A549 treated with RU486 at 1 μM for 4 hours (cell line): ENCODE results near the gene FNDC8. TPM values are rescaled to one million over a fixed set of nuclear protein-coding genes. Genes with fewer than 3 reads are reported as not detected.

Source experiments
- total RNA-seq: library from RNA; stranded (reverse); fragments of 200-300 nt; extraction: Qiagen RNA extraction; gene quantifications from 5 replicates; pipeline ENCODE4 v1.2.3, GENCODE V29; 2022; ENCODE audit warnings: low read depth

Gene FNDC8
- 0.07 TPM in 1 of 5 replicates, not detected in the others for total RNA-seq

DNA sequence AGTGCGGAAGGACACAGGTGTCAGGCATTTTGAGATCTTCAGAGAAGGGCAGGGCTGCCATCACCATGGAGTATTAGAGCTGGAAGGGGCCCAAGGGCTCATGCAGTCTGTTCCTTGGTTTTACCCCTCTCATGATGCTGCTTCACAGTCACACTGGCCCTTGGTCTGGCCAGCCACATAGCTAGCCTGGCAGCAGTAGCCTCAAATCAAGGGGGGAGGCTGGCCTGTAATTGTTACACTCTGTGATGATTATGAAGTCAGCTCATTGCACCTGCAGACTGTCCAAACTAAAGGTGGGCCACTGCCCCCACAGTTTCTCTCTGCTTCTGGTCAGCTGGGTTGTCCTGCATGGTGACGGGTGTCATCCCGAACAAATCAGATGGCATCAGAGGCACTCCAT, at the start of gene FNDC8:
Gene FNDC8, plus strand, starts transcription at position 301 of the 400 bp plus-strand sequence. Its CDS starts 79 bp downstream, at position 380.

DNA sequence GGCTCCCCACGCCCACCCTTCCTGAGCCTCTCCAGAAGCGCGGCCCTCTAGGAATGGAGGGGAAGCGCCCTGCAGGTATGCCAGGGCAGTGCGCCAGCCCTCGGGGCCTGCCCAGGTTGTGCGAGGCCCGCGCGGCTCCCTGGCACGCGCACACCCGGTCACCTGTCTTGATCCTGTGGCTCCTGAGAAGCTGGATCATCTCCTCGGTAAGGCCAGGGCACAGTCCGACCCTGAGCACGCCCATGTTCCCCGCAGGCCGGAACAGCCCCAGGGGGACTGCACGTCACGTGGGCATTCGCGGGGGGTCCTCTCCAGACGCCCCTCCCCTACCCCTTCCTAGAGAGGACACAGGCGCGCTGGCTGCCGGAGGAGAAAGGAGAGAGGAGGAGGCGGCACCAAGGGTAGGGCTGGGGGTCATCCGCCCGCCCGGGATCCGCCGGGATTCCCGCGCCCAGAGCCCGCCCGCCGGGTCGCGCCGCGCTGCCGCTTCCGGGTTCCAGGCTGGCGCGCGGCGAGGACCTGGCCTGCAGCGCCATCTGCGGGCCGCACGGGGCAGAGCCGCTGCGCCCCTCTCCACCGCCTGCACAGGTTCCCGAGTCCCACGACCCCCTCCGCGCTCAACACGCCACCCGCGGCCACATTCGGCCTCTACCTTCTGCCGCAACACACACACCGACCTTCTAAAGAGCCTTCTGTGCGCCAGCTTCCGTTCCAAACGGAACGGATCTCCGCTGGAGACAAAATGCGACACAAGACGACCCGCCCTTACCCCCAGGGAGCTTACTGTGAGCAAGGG, 1.8 kb upstream of the FNDC8 start, which contains the start of gene RAD51D:
Gene RAD51D, minus strand, starts transcription at position 491 of the 796 bp plus-strand sequence. Its CDS starts 247 bp downstream, at position 244.

GRCh38 chr17:35141681-35142466, 20.5 kb downstream of the FNDC8 start, which contains the start of gene NLE1:
Gene NLE1, minus strand, starts transcription at chr17:35142303. Its CDS starts 28 bp downstream, at chr17:35142275.

GRCh38 chr17:35147375-35147905, 26.0 kb downstream of the FNDC8 start, which contains the start of gene UNC45B:
Gene UNC45B, plus strand, starts transcription at chr17:35147817. Its CDS starts 447 bp downstream, at chr17:35148264.

Other genes starting within 250 kb of the FNDC8 start
- 0.37 to 2.4 TPM (median 1.8 TPM) in 5 replicates for gene CCT6B, start 160.2 kb upstream of the FNDC8 start, total RNA-seq
- 13.1 to 18.7 TPM (median 14.6 TPM) in 5 replicates for gene ZNF830, start 160.1 kb upstream of the FNDC8 start, total RNA-seq
- 16.4 to 21.7 TPM (median 18.2 TPM) in 5 replicates for gene LIG3, start 141.1 kb upstream of the FNDC8 start, total RNA-seq
- 47.5 to 55.5 TPM (median 51.1 TPM) in 5 replicates for gene RFFL, start 57.9 kb upstream of the FNDC8 start, total RNA-seq
- gene RAD51D, start 1.8 kb upstream of the FNDC8 start, total RNA-seq = 19.8 to 28.7 TPM (median 26.7 TPM) in 5 replicates
- 28.5 to 40.5 TPM (median 37.8 TPM) in 5 replicates for gene NLE1, start 20.7 kb downstream of the FNDC8 start, total RNA-seq
- gene UNC45B, start 26.2 kb downstream of the FNDC8 start, total RNA-seq = not detected in 5 replicates
- not detected in 5 replicates for gene SLC35G3, start 72.8 kb downstream of the FNDC8 start, total RNA-seq
- gene SLFN5, start 121.5 kb downstream of the FNDC8 start, total RNA-seq = 2.0 to 3.3 TPM (median 2.8 TPM) in 5 replicates